K562 (cell line): Measurements from ENCODE around the gene E2F3. TPM values are rescaled to one million over a fixed set of nuclear protein-coding genes. Genes with fewer than 3 reads are reported as not detected.

Experiments
- ERF ChIP-seq: fragments of 450-650 bp; formaldehyde crosslinking; IDR thresholded peaks from 2 replicates; pipeline ENCODE4 v1.4.0; 2020; ENCODE audit warnings: mild to moderate bottlenecking, mixed read lengths
- KDM4B ChIP-seq, 2 experiments: fragments of 450-650 bp in 1 of 2; sonication (generic) in 1 of 2; IDR thresholded peaks; 2 replicates each; pipeline ENCODE4 v1.6.1; 2016 to 2017; ENCODE audit warnings: borderline replicate concordance in 2 of 2, antibody characterized with exemption in 1 of 2, low read depth in 1 of 2, mild to moderate bottlenecking in 1 of 2
- polyA plus RNA-seq, 8 experiments: library from polyadenylated mRNA; depleted of rRNA in 4 of 8; stranded (reverse) in 5 of 8; unstranded in 3 of 8; fragments of >200 nt; fragmentation: Nextera tagmentation in 2 of 8; fragmentation: Illumina TruSeq in 1 of 8; extraction: Ambion mirVana in 2 of 8; extraction: Trizol in 1 of 8; gene quantifications; 2 replicates each; pipeline versions ENCODE4 v1.2.1 to v1.2.3, GENCODE V29; 2011 to 2014; ENCODE audit warnings: inconsistent platforms in 1 of 8, missing spikeins in 1 of 8
- total RNA-seq, 7 experiments: library from RNA; depleted of rRNA in 6 of 7; stranded (reverse); fragments of >200 nt in 6 of 7; fragmentation: Illumina TruSeq in 2 of 7; extraction: Trizol in 2 of 7; gene quantifications; 2 replicates each; pipeline versions ENCODE4 v1.2.1 to v1.2.3, GENCODE V29; 2011 to 2021; ENCODE audit warnings: low replicate concordance in 1 of 7
- TF ChIP-seq, protein P1 (sequence below): fragments of 200-600 bp; sonication (generic); IDR thresholded peaks from one replicate; pipeline ENCODE4 v1.6.1; 2012; ENCODE audit warnings: mild to moderate bottlenecking, low read depth, low read length, inconsistent platforms
- TF ChIP-seq, protein P2 (sequence below): IDR thresholded peaks from 2 replicates; pipeline ENCODE4 v1.6.1; 2011; ENCODE audit warnings: borderline replicate concordance, low read depth, mild to moderate bottlenecking, moderate library complexity, low read length; ENCODE audit not compliant: insufficient read depth, poor library complexity, severe bottlenecking

Gene E2F3
- total and polyA plus RNA-seq, 9 of the 15 experiments (the other 6 are each of a cell fraction or from before 2014, with no cell fraction given), result 11.1 to 44.7 (median 27.2) TPM

DNA sequence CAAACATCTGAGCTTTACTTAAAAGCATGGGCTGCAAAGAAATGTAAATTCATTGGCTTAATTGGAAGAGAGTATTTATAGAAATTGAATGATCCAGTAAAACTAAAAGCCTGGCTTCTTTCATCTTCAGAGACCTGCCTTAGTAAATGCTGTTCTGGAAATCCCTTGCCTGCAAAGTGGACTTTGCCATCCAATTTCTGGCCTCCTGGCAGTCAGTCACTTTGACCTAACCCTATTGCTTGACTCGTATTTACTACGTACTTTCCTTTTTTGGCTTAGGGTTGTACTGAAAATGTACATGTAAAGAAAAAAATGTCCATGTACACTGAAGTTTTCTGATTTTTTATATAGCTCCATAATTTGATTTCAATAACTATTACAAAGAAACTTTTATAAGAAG is 47.1 kb downstream of the E2F3 start (continued):
- TF ChIP-seq, protein P1, sequence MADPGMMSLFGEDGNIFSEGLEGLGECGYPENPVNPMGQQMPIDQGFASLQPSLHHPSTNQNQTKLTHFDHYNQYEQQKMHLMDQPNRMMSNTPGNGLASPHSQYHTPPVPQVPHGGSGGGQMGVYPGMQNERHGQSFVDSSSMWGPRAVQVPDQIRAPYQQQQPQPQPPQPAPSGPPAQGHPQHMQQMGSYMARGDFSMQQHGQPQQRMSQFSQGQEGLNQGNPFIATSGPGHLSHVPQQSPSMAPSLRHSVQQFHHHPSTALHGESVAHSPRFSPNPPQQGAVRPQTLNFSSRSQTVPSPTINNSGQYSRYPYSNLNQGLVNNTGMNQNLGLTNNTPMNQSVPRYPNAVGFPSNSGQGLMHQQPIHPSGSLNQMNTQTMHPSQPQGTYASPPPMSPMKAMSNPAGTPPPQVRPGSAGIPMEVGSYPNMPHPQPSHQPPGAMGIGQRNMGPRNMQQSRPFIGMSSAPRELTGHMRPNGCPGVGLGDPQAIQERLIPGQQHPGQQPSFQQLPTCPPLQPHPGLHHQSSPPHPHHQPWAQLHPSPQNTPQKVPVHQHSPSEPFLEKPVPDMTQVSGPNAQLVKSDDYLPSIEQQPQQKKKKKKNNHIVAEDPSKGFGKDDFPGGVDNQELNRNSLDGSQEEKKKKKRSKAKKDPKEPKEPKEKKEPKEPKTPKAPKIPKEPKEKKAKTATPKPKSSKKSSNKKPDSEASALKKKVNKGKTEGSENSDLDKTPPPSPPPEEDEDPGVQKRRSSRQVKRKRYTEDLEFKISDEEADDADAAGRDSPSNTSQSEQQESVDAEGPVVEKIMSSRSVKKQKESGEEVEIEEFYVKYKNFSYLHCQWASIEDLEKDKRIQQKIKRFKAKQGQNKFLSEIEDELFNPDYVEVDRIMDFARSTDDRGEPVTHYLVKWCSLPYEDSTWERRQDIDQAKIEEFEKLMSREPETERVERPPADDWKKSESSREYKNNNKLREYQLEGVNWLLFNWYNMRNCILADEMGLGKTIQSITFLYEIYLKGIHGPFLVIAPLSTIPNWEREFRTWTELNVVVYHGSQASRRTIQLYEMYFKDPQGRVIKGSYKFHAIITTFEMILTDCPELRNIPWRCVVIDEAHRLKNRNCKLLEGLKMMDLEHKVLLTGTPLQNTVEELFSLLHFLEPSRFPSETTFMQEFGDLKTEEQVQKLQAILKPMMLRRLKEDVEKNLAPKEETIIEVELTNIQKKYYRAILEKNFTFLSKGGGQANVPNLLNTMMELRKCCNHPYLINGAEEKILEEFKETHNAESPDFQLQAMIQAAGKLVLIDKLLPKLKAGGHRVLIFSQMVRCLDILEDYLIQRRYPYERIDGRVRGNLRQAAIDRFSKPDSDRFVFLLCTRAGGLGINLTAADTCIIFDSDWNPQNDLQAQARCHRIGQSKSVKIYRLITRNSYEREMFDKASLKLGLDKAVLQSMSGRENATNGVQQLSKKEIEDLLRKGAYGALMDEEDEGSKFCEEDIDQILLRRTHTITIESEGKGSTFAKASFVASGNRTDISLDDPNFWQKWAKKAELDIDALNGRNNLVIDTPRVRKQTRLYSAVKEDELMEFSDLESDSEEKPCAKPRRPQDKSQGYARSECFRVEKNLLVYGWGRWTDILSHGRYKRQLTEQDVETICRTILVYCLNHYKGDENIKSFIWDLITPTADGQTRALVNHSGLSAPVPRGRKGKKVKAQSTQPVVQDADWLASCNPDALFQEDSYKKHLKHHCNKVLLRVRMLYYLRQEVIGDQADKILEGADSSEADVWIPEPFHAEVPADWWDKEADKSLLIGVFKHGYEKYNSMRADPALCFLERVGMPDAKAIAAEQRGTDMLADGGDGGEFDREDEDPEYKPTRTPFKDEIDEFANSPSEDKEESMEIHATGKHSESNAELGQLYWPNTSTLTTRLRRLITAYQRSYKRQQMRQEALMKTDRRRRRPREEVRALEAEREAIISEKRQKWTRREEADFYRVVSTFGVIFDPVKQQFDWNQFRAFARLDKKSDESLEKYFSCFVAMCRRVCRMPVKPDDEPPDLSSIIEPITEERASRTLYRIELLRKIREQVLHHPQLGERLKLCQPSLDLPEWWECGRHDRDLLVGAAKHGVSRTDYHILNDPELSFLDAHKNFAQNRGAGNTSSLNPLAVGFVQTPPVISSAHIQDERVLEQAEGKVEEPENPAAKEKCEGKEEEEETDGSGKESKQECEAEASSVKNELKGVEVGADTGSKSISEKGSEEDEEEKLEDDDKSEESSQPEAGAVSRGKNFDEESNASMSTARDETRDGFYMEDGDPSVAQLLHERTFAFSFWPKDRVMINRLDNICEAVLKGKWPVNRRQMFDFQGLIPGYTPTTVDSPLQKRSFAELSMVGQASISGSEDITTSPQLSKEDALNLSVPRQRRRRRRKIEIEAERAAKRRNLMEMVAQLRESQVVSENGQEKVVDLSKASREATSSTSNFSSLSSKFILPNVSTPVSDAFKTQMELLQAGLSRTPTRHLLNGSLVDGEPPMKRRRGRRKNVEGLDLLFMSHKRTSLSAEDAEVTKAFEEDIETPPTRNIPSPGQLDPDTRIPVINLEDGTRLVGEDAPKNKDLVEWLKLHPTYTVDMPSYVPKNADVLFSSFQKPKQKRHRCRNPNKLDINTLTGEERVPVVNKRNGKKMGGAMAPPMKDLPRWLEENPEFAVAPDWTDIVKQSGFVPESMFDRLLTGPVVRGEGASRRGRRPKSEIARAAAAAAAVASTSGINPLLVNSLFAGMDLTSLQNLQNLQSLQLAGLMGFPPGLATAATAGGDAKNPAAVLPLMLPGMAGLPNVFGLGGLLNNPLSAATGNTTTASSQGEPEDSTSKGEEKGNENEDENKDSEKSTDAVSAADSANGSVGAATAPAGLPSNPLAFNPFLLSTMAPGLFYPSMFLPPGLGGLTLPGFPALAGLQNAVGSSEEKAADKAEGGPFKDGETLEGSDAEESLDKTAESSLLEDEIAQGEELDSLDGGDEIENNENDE, result no peak
- TF ChIP-seq, protein P2, sequence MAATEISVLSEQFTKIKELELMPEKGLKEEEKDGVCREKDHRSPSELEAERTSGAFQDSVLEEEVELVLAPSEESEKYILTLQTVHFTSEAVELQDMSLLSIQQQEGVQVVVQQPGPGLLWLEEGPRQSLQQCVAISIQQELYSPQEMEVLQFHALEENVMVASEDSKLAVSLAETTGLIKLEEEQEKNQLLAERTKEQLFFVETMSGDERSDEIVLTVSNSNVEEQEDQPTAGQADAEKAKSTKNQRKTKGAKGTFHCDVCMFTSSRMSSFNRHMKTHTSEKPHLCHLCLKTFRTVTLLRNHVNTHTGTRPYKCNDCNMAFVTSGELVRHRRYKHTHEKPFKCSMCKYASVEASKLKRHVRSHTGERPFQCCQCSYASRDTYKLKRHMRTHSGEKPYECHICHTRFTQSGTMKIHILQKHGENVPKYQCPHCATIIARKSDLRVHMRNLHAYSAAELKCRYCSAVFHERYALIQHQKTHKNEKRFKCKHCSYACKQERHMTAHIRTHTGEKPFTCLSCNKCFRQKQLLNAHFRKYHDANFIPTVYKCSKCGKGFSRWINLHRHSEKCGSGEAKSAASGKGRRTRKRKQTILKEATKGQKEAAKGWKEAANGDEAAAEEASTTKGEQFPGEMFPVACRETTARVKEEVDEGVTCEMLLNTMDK, result no peak
- TF ChIP-seq ERF, result no peak
- TF ChIP-seq KDM4B (IDR thresholded peaks at IDR 0.05; ENCODE audit: borderline replicate concordance in 2 of 2, low read depth in 1 of 2), result no peak
